Umbilical cord (tissue), 2 donors: ENCODE data around the gene DNAAF9. TPM values are rescaled to one million over a fixed set of nuclear protein-coding genes. Genes with fewer than 3 reads are reported as not detected.
A peak's percentile ranks its signal among the peaks of the same experiment; 100 is the strongest.
"Not testable (repeated sequence)": the region's sequence is repeated elsewhere in the genome, so short reads cannot be mapped to it uniquely, and the experiment has no call there.

Experiments used
- DNase-seq: peaks from one replicate; pipeline ENCODE4 v3.0.0-alpha.2; 2015; ENCODE audit warnings: low spot score
- total RNA-seq: library from RNA; depleted of rRNA; stranded (reverse); fragments of >200 nt; gene quantifications from one replicate; pipeline ENCODE4 v1.2.3, GENCODE V29; 2014; ENCODE audit warnings: low replicate concordance; ENCODE audit not compliant: insufficient read depth

Gene DNAAF9
- total RNA-seq, result 15.4 TPM

- peak; percentile 52 for DNase-seq
Measured at GRCh38 chr20:3407040-3407770, at the start of gene DNAAF9. DNAAF9 (minus strand) TSS chr20:3407669; CDS start chr20:3407557, 112 bp downstream.

GRCh38 chr20:3456648-3457047 lies 49.2 kb upstream of the DNAAF9 start:
- no peak for DNase-seq

GRCh38 chr20:3454831-3455230 lies 47.4 kb upstream of the DNAAF9 start:
- no peak for DNase-seq

DNA sequence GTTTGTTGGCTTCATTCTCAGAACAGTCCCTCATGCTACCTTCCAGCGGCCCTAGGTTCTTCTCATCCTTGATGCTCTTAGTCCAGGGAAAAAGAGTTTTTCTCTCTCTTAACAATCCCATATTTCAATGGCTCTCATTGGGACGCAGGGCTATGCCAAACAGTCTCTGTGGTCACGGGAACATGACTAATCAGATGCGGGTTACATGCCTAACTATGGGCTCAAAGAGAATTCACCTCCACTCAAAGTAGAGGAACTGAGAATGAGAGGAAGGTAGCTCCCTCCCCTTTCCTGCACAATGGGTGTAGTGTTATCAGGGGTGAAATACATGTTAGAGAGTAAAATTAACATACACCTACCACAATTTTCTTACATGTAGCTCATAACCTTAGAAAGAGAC lies 45.2 kb upstream of the DNAAF9 start:
- DNase-seq, result no peak

DNA sequence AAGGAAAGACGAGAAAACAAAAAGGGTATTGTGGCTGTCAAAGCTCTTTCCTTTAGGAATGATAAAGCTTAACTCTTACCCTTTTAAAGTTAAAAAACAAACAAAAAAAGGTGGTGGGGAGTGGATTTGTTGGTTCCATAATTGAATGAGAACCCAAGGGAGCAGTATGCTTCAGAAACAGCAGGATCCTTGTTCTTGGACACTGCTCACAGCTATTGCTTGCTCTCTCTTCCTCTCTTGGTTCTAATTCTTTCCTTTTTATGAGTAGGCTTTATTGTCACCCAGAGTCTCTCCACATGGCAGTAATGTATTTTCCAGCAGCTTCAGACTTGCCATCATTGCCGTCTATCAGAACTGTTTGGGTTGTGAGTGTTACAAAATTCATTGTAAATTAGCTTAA lies 44.7 kb upstream of the DNAAF9 start:
- no peak for DNase-seq

DNA sequence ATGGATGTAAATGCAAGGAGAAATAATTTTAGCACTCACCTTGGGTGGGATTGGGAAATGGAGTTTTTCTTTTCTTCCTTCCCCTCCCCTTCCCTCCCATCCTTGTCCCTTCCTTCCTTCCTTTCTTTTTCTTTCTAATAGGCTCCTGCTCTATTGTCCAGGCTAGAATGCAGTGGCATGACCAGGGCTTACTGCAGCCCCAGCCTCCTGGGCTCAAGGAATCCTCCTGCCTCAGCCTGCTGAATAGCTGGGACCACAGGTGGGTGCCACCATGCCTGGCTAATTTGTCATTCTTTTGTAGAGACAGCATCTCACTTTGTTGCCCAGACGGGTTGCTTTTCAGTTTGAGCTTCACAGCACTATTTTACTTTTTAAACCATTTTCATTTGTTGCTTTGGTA lies 41.9 kb upstream of the DNAAF9 start:
- no peak for DNase-seq

- no peak for DNase-seq
Measured at GRCh38 chr20:3447321-3447720, 39.9 kb upstream of the DNAAF9 start.

GRCh38 chr20:3446779-3447178 lies 39.3 kb upstream of the DNAAF9 start:
- DNase-seq, result no peak

DNA sequence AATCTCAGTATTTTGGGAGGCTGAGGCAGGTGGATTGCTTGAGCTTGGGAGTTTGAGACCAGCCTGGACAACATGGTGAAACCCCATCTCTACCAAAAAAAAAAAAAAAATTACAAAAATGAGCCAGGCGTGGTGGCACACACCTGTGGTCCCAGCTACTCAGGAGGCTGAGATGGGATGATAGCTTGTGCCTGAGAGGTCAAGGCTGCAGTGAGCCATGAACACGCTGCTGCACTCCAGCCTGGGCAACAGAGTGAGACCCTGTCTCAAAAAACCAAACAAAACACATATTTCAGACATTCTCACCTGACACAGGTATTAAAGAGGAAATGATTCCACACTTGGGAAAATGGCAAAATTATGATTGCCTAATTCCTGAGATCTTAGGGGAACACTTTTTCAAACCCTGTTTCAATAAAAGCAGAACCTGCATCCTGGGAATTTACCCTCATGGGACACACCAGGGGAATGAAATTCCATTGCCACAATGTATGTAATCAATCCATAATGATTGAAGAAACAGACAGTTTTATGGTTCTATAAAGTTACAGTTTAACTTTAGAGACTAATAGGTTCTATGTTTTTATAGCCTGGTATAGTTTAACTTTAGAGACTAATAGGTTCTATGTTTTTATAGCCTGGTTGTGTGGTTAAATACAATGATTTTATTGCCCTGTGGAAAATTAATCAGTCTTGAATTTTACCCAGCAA lies 29.6 kb upstream of the DNAAF9 start:
- no peak for DNase-seq

GRCh38 chr20:3434232-3434631 lies 26.8 kb upstream of the DNAAF9 start:
- no peak for DNase-seq

DNA sequence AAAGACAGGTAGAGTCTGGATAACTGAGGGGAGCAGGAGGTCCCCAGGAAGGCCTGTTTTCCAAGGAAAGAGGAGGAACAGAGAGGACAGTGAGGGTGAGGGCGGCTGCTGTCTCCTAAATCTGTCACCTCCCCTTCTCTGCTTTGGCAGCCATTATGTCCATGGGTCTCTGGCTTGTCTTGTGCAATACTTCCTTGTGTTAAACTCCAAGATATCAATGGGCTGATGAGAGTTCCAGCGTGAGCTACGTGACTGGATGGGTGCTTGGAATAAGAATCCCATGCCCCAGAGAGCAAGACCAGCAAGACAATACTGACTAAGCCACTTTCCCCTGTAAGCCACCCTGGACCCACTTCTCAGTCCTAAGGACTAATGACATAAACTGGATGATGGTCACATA lies 26.3 kb upstream of the DNAAF9 start:
- DNase-seq, result no peak

DNA sequence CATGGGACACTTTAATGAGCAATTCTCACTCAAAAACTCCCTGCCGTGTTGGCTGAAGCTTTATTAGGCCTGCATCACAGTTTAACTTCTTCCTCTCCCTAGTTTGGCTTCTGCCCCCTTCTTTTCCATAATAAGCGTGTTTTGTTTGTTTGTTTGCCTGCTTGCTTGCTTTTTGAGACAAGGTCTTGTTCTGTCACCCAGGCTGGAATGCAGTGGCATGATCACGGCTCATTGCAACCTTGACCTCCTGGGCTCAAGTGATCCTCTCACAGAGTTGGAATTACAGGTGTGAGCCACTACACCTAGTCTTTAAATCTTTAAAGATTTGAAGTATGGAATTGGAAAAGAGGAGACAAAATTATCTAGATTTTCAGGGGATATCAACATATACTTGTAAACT lies 25.4 kb upstream of the DNAAF9 start:
- no peak for DNase-seq

GRCh38 chr20:3431109-3431508 lies 23.6 kb upstream of the DNAAF9 start:
- DNase-seq, result no peak

- peak; percentile 3 for DNase-seq
Measured at GRCh38 chr20:3430376-3431069, 23.1 kb upstream of the DNAAF9 start.

- DNase-seq, result not testable (repeated sequence)
Measured at GRCh38 chr20:3426766-3427165, 19.3 kb upstream of the DNAAF9 start.

DNA sequence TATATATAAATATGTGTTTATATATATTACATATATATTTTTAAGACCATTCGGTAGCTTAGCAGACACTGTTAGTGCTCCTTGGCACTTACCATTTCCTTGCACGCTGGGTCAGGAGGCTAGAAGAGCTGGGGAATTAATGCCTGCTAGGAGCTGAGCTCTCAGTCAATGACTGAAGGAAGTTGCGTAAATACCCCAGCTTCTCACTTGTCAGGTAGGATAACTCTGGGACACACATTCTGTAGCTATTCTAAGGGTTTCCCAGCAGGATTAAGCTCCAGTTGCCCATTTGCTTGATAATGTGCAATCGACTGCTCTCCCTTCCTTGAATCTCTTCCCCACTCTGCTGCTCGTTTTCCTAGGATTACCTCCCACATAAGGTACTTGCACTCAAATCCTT lies 15.7 kb upstream of the DNAAF9 start:
- DNase-seq, result no peak

- no peak for DNase-seq
Measured at GRCh38 chr20:3421985-3422384, 14.5 kb upstream of the DNAAF9 start.

DNA sequence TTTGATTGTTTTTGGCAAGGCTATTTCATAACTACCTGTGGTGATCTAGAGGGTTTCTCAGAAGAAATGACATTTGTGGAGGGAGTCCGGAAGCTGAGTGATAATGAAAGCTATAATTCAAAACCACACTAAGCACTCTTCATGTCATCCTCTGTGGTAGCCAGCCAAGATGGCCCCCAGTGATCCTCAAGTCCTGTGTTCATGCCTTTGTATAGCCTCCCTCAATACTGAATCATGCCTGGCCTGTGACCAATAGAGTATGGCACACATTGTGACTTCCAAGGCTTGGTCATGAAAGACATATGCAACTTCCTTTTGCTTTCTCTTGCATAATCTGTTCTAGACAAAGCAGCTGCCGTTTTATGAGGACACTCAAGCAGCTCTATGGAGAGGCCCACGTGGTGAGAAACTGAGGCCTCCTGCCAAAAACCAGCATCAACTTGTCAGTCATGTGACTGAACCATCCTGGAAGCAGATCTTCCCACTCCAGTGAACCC lies 12.8 kb upstream of the DNAAF9 start:
- peak; percentile 11 for DNase-seq

DNA sequence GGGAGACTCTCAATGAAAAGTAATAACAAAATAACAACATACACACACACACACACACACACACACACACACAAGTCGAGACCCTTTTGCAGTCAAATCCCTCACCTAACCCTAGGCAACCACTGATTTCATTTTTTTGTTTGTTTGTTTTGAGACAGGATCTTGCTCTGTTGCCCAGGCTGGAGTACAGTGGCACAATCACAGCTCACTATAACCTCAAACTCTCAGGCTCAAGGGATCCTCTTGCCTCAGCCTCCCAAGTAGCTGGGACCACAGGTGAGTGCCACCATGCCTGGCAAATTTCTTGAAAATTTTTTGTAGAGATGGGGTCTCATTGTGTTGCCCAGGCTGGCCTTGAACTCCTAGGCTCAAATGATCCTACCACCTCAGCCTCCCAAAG lies 10.7 kb upstream of the DNAAF9 start:
- DNase-seq, result not testable (repeated sequence)

DNA sequence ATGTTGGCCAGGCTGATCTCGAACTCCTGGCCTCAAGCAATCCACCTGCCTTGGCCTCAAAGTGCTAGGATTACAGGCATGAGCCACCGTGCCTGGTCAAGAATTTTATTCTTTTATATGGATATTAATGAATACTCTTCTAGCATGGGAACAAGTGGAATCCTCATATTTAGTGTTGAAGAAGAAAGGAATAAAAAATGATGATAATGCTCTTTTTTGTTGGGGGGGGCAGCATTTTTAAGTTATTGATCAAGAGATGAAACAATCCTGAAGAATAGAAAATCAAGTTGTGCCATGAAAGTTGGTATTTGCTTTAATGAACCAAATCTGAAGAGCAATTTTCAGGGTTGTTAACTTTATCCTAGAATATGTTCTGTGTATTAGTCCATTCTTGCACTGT lies 6.7 kb upstream of the DNAAF9 start:
- DNase-seq, result no peak

GRCh38 chr20:3413393-3413889 lies 6.0 kb upstream of the DNAAF9 start:
- DNase-seq, result no peak
